Fibroblast of skin of back (primary cell): Measurements from ENCODE around the gene NAGPA.

Source experiments
- DNase-seq: peaks from one replicate; pipeline ENCODE4 v3.0.0-alpha.2; 2013

Gene NAGPA

DNA sequence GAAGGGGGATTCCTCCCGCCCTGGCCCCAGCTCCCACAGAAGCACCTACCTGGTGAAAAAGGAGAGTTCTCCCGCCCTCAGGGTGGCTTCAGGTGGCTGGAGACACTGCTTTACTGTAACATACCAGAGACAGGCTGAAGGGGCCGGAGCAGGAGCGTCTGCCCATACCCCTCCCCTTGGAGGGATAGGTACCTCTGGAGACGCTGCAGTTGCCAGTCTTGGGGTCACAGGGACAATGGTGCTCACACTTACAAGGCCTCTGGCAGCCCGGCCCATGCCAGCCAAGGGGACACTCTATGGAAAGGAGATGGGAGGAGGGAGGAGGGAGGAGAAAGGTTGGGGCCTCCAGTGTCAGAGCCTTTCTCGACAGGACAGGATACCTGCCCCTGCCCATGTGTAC lies 6.6 kb downstream of the NAGPA start:
- DNase-seq, result no peak

DNA sequence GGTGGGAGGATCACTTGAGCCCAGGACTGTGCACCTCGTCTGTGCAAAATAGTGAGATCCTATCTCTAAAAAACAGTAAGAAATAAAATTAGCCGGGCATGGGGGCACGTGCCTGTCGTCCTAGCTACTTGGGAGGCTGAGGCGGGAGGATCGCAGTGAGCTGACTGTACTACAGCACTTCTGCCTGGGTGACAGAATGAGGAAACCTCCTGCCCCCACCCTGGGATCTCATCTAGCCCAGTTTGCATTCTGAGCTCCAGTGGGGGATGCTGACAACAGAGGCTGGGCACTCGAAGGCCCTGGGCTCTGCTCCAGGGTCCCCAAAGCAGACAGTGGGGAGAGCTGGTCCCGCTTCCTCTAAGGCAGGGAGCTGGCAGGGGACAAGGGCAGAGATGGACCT lies 7.1 kb downstream of the NAGPA start:
- DNase-seq, result no peak

DNA sequence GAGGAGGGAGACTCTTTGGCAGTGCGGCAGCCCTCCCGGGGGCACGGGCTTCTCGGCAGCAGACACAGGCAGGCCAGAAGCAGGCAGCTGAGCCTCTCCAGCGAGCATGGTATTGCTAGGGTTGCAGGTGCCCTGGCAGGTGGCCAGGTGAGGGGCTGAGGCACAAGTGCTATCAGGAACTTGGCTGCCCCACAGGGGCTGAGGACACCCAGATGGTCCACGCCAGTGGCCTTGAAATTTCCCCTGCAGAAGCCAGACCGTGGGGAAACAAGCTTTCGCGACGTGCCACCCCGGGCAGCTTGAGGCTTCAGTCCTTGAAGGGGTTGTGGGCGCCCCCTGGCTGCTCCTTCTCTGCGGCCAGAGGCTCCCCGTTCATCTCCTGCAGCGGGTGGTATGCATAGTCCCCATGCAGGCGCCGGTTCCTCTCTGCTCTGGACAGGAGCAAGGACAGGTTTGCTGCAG lies 8.5 kb downstream of the NAGPA start:
- no peak for DNase-seq

DNA sequence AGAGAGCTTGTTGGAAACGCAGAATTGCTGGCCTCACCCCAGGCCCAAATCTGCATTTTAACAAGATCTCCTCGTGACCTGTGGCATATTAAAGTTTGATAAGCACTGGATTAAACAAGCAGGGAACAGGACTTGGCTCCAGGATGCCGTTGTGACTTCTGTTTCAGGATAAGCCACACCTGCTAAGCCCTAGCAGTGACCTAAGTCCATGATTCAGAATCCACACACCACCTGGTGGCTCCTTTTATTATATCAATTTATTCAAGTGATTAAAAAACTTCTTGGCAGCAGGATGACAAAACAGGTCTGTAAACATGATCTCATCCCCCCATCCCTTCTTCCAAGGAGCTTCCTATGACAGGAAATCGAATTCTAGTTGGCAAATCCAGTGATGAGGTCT lies 9.1 kb downstream of the NAGPA start:
- no peak for DNase-seq

DNA sequence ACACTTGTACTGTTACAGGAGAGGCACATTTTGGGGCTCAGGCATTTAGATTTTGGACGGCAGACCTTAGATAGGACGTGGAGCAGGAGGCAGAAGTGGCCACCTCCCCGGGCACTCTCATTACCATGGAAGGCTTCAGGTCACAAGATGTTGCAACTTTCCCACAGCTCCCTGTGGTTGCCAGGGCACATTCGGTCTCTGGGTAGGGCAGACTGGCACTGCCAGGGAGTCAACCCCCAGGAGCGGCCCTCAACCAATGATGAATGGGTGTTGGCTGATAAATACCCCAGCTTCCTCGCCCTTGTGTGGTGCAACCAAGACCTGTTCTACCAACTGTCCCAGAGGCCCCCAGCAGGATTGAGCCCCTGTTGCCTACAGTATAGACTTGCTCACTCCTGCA lies 11.2 kb downstream of the NAGPA start:
- no peak for DNase-seq

DNA sequence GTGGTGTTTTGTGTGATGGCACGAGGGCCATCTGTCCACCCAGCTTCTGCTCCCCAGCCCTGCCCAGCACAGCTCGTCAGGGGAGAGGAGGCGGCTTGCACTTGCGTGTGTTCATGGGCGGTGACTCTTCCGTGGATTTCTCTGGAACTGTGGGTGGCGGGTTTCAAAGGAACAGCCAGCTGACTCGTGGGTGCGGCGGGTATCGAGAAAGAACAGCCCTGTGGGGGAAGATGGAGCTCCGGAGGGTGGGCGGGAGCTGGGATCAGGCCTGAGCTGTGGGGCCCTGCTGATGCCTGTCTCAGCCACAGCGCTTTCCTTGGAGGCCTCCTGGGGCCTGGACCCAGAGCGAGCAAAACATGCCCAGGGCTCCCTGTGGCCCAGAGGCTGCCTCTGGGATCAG lies 13.2 kb downstream of the NAGPA start:
- no peak for DNase-seq

DNA sequence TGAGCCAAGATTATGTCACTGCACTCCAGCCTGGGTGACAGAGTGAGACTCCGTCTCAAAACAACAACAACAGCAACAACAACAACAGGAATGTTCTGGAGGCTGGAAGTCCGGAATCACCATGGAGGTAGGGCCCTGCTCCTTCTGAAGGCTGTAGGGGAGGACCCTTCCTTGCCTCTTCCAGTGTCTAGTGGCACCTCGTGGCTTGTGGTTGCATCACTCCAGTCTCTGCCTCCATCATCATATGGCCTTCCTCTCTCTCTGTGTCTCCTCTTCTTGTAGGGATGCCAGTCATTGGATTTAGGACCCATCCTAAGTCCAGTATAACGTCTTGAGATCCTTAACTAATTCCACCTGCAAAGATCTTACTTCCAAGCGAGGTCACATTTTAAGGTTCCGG lies 14.0 kb downstream of the NAGPA start:
- no peak for DNase-seq

DNA sequence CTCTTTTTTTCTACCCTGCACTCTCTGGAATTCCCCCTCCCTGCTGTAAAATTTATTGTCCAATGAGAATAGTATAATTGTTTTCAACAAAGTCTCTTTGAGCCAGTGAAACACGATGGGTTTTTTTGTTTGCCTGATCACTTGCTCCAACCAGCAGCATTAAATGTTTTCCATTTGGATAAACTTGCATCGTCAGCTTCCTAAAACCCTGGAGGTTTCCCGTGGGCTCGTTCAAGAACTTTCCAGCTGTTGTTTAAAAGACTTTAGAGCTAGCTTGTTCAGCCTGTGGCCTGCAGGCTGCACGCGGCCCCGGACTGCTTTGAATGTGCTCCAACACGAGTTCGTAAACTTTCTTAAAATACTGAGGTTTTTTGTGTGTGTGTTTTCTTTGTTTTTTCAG lies 14.9 kb downstream of the NAGPA start:
- no peak for DNase-seq

DNA sequence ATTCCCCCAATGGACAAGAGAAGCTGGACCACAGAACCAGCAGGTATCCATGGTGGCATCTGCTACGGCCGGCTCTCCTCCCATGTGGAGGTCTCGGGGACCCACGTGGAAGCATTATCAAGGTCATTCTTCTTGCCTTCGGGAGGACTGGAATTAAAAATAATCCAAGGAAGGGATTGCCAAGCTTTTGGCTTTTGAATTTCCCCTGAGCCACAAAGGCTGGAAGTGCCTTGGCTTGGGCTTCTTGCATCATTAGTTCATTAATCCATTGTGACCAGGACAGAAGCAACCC lies 16.1 kb downstream of the NAGPA start:
- no peak for DNase-seq

DNA sequence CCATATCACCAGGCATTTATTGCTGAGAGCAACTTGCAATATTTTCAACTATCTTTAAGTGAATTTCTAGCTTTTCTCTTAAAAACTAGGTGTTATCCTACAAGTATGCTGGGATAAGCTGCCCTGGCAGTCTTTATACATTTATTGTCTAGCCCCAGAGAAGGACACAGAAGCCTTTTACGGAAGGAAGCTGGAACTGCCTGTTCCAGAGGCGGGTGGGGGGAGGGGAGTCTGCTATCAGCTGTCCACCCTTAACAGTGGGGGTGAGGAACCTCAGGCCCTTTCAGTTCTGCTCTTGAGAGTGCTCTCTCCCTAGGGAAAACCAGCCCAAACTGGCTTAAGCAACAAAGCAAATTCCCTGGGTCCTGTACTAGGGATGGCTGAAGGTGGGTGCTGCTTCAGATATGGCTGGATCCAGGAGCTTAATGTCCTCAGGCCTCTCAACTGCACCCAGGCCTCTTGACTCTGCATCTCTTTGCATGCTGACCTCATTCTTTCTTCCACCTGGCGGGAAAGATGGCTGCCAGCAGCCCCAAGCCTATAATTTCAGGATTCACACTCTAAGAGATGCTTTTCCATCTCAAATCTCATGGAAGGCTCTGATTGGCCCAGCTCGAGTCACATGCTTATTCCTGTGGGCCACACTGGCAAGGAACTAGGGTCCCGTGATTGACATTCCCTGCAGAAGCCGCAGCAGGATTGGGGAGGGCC lies 16.6 kb downstream of the NAGPA start:
- no peak for DNase-seq

DNA sequence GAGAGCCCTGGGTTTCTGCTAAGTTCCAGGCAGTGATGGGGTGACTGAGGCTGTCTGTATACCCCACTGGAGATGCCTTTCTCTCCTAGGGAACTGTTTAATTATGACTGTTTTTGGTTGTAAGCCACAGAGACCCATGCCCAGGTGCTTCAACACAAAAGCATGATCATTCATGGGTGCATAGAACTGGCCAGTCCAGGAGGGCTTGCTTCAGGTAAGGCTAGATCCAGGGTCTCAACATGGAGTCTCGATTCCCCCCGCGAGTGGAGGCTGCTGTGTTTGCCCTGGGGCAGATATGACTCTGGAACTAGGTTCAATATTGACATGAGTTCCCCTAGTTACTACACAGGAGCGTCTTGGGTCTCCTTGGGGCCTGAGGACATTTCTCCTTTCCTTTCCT lies 17.8 kb downstream of the NAGPA start:
- no peak for DNase-seq

DNA sequence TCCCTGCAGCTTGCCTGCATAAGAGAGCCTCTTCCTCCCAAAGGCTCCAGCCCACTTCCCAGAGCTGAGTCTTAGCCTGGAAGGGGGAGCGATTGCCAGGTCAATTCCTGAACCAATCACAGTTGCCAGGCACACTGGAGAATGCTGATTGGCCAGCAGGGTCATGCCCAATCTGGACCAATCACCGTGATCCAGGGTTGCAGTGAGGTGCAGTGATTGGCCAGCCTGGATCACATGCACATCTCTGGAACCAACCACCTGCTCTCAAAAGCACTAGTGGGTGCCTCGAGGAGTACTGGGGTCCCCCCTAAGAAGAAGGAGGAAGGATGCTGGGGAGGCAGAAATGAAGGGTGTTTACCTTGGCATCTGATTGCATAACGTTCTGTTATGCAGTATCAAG lies 18.4 kb downstream of the NAGPA start:
- DNase-seq, result no peak

DNA sequence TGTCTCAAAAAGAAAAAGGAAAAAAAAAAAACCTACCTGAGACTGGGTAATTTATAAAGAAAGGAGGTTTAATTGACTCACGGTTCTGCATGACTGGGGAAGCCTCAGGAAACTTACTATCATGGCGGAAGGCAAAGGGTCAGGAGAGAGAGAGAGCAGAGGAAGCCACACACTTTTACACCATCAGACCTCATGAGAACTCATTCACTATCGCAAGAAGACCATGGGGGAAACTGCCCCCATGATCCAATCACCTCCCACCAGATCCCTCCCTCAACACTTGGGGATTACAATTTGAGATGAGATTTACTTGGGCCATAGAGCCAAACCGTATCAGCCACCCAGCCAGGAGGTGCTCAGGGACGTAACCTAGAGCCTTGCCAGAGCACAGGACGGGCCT lies 20.8 kb downstream of the NAGPA start:
- DNase-seq, result no peak

DNA sequence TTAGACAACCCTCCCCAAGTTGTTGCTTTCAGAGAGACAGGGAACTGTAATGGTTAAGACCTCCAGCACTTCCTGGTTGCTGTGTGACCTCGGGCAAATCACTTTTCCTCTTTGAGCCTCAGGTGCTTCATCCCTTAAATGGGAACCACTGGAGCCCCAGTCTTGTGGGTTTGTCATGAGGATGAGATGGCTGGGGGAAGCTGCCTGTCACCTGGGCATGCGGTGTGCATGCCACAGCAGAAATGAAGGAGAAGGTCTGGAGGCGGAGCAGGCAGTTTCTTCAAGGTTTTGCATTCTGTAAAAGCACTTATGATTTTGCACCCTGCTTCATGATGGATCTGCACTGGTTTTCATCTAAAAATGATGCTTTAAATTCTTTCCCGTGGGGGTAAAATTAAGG lies 22.1 kb downstream of the NAGPA start:
- DNase-seq, result no peak

DNA sequence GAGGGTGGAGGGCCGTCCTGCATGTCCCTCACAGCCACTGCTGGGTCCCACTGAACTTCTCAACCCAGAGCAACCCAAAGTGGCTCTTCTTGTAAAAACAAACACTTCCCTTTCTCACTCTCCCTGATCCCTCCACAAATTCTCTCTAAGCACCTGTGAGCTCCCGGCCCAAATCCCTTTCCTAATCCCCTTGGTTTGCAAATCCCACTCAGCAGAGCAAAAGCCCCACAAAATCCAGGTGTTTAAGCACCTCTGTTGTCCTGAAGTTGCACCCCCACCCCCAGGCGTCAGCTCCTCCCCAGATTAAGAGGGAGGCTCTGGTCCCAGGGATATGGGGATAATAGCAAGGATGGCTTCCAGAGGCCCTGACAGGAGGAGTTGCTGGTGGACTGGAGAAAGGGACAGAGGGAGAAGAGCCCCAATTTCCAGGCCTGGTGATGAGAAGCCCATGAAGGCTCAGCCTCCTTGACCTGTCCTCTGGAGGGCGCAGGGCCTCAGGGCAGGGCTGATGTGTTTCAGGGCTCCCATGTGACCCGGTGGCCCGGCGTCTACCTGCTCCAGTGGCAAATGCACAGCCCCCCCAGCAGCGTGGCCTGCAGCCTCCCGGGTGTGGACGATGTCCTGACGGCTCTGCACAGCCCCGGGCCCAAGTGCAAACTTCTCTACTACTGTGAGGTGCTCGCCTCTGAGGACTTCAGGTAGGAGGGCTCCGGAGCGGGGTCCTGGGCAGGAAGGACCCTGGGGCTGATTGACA lies 23.0 kb downstream of the NAGPA start:
- no peak for DNase-seq

DNA sequence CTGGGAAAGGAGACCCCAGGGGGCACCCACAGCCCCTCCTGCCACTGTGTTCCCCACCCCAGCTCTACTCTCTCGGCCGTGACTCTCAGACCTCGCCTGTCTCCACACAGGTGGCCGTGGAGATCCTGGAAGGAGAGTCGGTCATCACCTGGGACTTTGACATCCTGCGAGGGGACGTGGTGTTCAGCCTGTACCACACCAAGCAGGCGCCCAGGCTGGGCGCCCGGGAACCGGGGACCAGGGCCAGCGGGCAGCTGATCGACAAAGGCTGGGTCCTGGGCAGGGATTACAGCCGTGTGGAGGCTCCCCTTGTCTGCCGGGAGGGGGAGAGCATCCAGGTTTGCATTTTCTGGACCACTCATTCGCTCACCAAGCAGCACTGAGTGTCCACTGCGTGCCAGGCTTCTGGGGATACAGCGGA lies 25.4 kb downstream of the NAGPA start:
- no peak for DNase-seq

DNA sequence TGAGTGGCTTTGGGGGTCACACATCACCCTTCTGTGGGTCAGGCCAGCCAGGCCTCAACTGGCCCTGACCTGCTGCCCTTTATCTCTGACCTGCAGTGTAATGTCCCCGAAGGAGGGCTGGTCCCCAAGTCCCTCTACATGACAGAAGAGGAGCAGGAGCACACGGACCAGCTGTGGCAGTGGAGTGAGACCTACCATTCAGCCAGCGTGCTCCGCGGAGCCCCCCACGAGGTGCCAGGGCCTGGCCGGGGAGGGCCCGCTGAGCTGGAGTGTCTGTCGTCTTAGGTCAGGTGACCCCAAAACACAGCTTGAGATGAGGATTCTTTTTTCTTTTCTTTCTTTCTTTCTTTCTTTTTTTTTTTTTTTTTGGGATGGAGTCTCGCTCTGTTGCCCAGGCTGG lies 26.5 kb downstream of the NAGPA start:
- no peak for DNase-seq

DNA sequence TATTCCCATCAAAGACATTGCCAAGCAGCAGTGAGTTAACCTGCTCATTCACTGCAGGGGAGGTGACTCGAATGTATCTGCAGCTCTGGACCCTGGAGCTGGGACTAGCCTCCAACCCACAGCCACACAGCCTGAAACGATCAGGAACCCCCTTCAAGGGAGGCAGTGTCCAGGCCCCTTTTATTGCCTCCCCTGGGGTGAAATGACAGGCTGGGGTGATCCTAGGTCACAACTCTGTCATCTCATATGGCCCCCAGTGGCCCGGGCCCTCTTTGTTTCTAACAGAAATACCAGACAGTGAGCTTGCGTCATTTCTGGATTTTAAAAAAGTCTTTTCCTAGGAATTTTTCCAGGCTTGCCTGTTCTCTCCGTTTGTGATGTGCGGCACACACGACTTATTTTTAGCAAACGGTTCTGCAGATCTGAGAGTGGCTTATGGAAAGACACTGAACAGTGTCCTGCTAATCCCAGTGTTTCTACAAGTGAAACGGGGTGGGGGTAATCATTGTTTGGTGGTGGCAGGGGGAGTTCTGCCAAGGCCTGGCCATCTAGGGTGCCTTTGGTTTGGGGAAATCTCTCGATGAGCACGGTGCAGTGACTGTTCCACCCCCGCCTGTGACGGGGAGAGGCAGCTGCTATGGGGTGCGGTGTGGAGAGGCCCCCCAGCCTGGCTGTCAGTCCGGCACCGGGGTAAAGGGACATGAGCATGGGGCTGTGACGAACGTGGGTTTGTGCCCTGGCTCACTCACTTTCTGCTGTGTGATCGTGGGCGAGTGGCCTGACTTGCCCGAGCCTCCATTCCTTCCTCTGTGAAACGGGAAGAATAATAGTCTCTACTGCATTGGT lies 27.2 kb downstream of the NAGPA start:
- no peak for DNase-seq

DNA sequence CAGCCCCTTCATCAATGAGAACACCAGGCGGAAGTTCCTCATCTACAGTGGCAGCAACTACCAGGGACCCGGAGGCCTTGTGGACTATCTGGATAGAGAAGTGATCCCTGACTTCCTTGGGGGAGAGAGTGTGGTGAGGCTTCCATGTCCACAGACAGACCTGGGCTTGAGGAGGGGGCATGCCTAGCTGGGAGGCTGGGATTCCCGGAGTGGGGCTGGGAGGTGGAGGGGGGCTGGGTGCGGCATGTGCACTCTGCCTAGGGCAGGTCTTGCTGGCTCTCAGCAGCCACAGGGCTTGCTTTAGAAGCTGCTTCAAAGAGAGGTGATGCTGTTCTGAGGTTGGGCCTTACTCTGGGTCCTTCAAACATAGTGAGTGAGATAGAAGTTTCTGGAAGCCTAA lies 27.8 kb downstream of the NAGPA start:
- no peak for DNase-seq

DNA sequence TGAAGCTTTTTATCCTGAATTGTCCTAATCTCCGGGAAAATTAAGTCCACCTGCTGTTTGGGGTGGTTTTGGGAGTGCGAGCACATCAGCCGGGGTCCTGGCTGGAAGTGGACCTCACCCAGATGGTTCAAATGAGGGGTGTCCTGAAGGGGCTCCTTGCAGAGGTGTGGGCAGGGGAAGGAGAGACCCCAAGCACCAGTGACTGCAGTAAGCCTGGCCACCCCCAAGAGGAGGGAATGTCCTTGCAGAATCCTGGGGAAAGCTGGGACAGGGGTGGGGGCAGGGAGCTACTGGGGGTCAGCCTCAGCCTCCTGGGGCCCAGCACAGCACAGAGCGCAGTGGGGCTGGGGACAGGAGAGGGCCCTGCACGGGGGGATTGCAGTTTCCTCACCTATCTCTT lies 29.4 kb downstream of the NAGPA start:
- DNase-seq, result no peak

DNA sequence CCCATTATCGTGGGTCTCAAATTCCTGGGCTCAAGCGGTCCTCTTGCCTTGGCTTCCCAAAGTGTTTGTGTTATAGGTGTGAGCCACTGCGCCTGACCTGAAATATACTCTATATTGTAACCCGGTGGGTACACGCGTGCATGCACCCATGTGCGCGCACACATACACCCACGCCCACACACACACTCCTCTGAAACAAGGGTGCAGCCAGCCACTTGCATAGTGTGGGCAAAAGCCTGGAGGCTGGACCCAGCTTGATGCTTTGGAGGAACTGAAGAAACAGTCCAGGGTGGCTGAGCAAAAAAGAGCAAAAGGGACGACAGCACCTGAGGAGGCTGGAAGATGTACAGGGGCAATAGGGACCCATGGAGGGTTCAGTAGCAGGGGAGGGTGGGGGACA lies 29.9 kb downstream of the NAGPA start:
- DNase-seq, result no peak

DNA sequence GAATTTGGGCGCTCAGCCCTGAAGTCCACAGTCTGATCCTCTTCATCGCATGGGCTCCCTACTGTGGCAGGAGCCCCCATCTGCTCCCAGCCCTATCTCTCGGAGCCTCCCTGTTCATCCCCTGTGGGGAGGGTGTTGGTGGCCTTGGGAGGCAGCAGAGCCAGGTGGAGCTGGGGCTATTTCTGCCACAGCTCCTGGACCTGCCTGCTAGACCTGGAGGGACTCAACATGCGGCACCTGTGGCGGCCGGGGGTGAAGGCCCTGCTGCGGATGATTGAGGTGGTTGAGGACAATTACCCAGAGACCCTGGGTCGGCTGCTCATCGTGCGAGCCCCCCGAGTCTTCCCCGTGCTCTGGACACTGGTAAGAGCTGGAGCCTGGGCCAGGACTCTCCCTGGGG lies 30.5 kb downstream of the NAGPA start:
- DNase-seq, result no peak

DNA sequence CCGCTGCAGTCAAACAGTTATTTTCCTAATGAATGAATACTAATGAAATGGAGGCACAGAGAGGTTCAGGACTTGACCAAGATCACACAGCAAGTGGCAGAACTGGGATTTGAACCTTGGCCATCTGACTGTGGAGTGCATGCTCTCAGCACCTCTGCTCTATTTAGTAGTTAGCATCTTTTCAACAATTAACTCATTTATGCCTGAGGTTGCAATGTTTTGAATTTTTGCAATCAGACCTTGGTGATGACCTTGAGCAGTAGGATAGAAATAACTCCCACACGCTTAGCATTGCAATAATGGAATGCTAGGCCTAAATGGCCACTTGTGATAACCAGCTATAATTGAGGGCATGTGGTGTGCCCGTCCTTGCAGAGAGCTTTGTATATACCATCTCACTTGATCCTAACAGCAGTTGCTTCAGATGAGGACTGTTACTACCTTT lies 31.0 kb downstream of the NAGPA start:
- no peak for DNase-seq

DNA sequence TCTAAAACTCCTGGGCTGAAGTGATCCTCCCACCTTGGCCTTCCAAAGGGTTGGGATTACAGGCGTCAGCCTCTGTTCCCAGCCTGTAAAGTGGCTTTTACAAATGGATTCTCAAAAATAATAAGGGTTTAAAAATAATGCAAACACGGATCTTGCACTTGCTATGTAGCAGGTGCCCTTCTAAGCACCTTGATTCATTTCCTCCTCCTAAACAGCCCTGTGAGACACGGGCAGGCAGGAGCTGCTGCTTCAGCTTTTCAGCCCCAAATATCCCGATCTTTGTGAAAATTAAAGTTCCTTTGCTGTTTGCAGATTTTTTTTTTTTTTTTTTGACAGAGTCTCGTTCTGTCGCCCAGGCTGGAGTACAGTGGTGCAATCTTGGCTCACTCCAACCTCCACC lies 31.7 kb downstream of the NAGPA start:
- DNase-seq, result no peak
